ENCODE measurements around the gene NFIA. TPM values are rescaled to one million over a fixed set of nuclear protein-coding genes. Genes with fewer than 3 reads are reported as not detected.

The NFIA gene
- total RNA-seq, 6 donors from 2014 or later, result 33.5 to 94.3 (median 44.9) TPM

- H3K9me3 ChIP-seq, result peaks cover 0 to 6% (median 2%) of the 10 kb centered on the region in 4 donors
- peaks cover 0 to 3% (median 0%) of the 10 kb centered on the region in 4 donors for H3K36me3 ChIP-seq
- 86 to 91% methylated on average over 11 of the region's 11 CpGs for WGBS, 2 donors
- TF ChIP-seq POLR2AphosphoS5 (IDR thresholded peaks at IDR 0.05) (no peak), POLR2A (IDR thresholded peaks at IDR 0.05) (no peak), EP300 (IDR thresholded peaks at IDR 0.05) (no peak)
- TF ChIP-seq, protein P1, sequence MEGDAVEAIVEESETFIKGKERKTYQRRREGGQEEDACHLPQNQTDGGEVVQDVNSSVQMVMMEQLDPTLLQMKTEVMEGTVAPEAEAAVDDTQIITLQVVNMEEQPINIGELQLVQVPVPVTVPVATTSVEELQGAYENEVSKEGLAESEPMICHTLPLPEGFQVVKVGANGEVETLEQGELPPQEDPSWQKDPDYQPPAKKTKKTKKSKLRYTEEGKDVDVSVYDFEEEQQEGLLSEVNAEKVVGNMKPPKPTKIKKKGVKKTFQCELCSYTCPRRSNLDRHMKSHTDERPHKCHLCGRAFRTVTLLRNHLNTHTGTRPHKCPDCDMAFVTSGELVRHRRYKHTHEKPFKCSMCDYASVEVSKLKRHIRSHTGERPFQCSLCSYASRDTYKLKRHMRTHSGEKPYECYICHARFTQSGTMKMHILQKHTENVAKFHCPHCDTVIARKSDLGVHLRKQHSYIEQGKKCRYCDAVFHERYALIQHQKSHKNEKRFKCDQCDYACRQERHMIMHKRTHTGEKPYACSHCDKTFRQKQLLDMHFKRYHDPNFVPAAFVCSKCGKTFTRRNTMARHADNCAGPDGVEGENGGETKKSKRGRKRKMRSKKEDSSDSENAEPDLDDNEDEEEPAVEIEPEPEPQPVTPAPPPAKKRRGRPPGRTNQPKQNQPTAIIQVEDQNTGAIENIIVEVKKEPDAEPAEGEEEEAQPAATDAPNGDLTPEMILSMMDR (IDR thresholded peaks at IDR 0.05), result no peak
- DNase-seq (no peak), ATAC-seq (ENCODE audit: low FRiP score in 2 of 2) (no peak)
- H3K27ac ChIP-seq, result no peak overlapping the region
- H3K4me1 ChIP-seq, result no peaks in the 10 kb centered on the region
- no peak overlapping the region for H3K4me3 ChIP-seq
- no peaks in the 10 kb centered on the region for H3K27me3 ChIP-seq
These were observed 310.3 kb downstream of the NFIA start for GRCh38 chr1:61392409-61393242.

DNA sequence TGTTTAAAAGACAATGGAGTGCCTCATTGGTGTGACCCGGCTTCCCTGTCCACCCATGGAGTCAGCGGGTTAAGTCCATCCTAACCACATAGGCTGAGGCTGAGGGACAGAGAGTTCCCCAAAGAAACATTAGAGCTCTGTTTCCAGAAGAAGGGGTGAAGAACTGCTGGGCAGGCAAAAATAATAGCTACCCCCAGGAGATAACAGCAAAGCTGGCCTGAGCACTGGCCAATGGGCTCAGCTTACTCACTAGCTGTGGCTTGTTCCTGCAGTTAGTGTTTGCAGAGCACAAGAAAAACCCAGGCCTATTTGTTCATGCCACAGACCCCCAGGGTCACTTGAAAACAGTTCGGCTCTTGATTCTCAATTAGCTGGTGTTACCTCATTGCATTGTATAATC, 311.2 kb downstream of the NFIA start:
- Histone ChIP-seq H3K27me3 (no peaks in the 10 kb centered on the region), H3K9me3 (peaks cover 0 to 6% (median 2%) of the 10 kb centered on the region in 4 donors), H3K36me3 (peaks cover 0 to 3% (median 0%) of the 10 kb centered on the region in 4 donors), H3K4me3 (no peak overlapping the region), H3K4me1 (no peaks in the 10 kb centered on the region), H3K27ac (no peak overlapping the region)
- no peak for TF ChIP-seq POLR2AphosphoS5 (IDR thresholded peaks at IDR 0.05)
- TF ChIP-seq, protein P1 (IDR thresholded peaks at IDR 0.05), result no peak
- no peak for TF ChIP-seq EP300 (IDR thresholded peaks at IDR 0.05)
- TF ChIP-seq POLR2A (IDR thresholded peaks at IDR 0.05), result no peak
- WGBS, 2 donors, result 86 to 94% methylated on average over 3 of the region's 3 CpGs
- no peak for ATAC-seq (ENCODE audit: low FRiP score in 2 of 2)
- DNase-seq, result no peak

GRCh38 chr1:61395146-61395800, 312.9 kb downstream of the NFIA start:
- Histone ChIP-seq H3K36me3 (no peaks in the 10 kb centered on the region), H3K4me1 (peaks cover 0 to 5% (median 0%) of the 10 kb centered on the region in 4 donors), H3K27me3 (no peaks in the 10 kb centered on the region), H3K9me3 (no peaks in the 10 kb centered on the region), H3K4me3 (no peak overlapping the region), H3K27ac (no peak overlapping the region)
- ATAC-seq (ENCODE audit: low FRiP score in 2 of 2) (no peak), DNase-seq (no peak)
- no peak for TF ChIP-seq EP300 (IDR thresholded peaks at IDR 0.05)
- TF ChIP-seq POLR2AphosphoS5 (IDR thresholded peaks at IDR 0.05), result no peak
- TF ChIP-seq, protein P1 (IDR thresholded peaks at IDR 0.05), result no peak
- no peak for TF ChIP-seq POLR2A (IDR thresholded peaks at IDR 0.05)
- WGBS, 2 donors, result 77 to 82% methylated on average over 6 of the region's 6 CpGs

DNA sequence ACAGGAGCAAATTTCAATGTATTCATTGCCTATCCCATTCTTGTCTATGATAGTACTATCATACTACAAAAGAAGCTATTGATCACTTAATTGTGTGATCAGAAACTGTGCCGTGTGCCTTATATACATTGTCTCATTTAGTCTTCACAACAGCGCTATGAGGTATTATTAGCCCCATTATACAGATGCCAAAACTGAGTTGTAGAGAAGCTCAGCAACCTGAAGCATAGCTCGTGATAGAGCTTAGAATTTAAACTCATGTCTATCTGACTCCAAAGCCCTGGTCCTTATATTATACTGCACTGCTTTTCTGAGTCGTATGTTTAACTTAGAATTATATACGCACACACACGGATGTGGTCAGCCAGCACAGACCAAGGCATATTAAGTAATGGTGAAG, 315.1 kb downstream of the NFIA start:
- 96 to 97% methylated on average over 6 of the region's 6 CpGs for WGBS, 2 donors
- Histone ChIP-seq H3K9me3 (no peaks in the 10 kb centered on the region), H3K27ac (no peak overlapping the region), H3K4me3 (no peak overlapping the region), H3K4me1 (peaks cover 0 to 6% (median 0%) of the 10 kb centered on the region in 4 donors), H3K36me3 (no peaks in the 10 kb centered on the region), H3K27me3 (no peaks in the 10 kb centered on the region)
- ATAC-seq (ENCODE audit: low FRiP score in 2 of 2) (no peak), DNase-seq (no peak)
- TF ChIP-seq, protein P1 (IDR thresholded peaks at IDR 0.05), result no peak
- TF ChIP-seq EP300 (IDR thresholded peaks at IDR 0.05) (no peak), POLR2AphosphoS5 (IDR thresholded peaks at IDR 0.05) (no peak), POLR2A (IDR thresholded peaks at IDR 0.05) (no peak)

All from upper lobe of left lung (tissue), 6 donors.